ENCODE measurements around the gene WDR53. TPM values are rescaled to one million over a fixed set of nuclear protein-coding genes. Genes with fewer than 3 reads are reported as not detected.

Gene WDR53
- total and polyA plus RNA-seq, 9 of the 15 experiments (the other 6 are each of a cell fraction or from before 2014, with no cell fraction given), result 13.0 to 34.5 (median 20.9) TPM

- TF ChIP-seq, protein P1, sequence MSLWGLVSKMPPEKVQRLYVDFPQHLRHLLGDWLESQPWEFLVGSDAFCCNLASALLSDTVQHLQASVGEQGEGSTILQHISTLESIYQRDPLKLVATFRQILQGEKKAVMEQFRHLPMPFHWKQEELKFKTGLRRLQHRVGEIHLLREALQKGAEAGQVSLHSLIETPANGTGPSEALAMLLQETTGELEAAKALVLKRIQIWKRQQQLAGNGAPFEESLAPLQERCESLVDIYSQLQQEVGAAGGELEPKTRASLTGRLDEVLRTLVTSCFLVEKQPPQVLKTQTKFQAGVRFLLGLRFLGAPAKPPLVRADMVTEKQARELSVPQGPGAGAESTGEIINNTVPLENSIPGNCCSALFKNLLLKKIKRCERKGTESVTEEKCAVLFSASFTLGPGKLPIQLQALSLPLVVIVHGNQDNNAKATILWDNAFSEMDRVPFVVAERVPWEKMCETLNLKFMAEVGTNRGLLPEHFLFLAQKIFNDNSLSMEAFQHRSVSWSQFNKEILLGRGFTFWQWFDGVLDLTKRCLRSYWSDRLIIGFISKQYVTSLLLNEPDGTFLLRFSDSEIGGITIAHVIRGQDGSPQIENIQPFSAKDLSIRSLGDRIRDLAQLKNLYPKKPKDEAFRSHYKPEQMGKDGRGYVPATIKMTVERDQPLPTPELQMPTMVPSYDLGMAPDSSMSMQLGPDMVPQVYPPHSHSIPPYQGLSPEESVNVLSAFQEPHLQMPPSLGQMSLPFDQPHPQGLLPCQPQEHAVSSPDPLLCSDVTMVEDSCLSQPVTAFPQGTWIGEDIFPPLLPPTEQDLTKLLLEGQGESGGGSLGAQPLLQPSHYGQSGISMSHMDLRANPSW (CRISPR knock-in tag; IDR thresholded peaks at IDR 0.05), result no peak
- TF ChIP-seq HNRNPUL1 (IDR thresholded peaks at IDR 0.05; ENCODE audit: low read length) (no peak), CCAR2 (IDR thresholded peaks at IDR 0.05; ENCODE audit: low read depth, low read length) (no peak), ZNF24 (IDR thresholded peaks at IDR 0.05) (no peak), TRIM24 (IDR thresholded peaks at IDR 0.05) (no peak), TAF9B (IDR thresholded peaks at IDR 0.05; ENCODE audit: partially characterized antibody) (no peak), MTA3 (IDR thresholded peaks at IDR 0.05; ENCODE audit: borderline replicate concordance) (no peak), MEIS2 (IDR thresholded peaks at IDR 0.05; ENCODE audit: partially characterized antibody) (peak; percentile 73), NFIX (CRISPR knock-in tag; IDR thresholded peaks at IDR 0.05; ENCODE audit: low read depth) (no peak), PTBP1 (IDR thresholded peaks at IDR 0.05; ENCODE audit: low read depth, low read length) (no peak)
- TF ChIP-seq, protein P2, sequence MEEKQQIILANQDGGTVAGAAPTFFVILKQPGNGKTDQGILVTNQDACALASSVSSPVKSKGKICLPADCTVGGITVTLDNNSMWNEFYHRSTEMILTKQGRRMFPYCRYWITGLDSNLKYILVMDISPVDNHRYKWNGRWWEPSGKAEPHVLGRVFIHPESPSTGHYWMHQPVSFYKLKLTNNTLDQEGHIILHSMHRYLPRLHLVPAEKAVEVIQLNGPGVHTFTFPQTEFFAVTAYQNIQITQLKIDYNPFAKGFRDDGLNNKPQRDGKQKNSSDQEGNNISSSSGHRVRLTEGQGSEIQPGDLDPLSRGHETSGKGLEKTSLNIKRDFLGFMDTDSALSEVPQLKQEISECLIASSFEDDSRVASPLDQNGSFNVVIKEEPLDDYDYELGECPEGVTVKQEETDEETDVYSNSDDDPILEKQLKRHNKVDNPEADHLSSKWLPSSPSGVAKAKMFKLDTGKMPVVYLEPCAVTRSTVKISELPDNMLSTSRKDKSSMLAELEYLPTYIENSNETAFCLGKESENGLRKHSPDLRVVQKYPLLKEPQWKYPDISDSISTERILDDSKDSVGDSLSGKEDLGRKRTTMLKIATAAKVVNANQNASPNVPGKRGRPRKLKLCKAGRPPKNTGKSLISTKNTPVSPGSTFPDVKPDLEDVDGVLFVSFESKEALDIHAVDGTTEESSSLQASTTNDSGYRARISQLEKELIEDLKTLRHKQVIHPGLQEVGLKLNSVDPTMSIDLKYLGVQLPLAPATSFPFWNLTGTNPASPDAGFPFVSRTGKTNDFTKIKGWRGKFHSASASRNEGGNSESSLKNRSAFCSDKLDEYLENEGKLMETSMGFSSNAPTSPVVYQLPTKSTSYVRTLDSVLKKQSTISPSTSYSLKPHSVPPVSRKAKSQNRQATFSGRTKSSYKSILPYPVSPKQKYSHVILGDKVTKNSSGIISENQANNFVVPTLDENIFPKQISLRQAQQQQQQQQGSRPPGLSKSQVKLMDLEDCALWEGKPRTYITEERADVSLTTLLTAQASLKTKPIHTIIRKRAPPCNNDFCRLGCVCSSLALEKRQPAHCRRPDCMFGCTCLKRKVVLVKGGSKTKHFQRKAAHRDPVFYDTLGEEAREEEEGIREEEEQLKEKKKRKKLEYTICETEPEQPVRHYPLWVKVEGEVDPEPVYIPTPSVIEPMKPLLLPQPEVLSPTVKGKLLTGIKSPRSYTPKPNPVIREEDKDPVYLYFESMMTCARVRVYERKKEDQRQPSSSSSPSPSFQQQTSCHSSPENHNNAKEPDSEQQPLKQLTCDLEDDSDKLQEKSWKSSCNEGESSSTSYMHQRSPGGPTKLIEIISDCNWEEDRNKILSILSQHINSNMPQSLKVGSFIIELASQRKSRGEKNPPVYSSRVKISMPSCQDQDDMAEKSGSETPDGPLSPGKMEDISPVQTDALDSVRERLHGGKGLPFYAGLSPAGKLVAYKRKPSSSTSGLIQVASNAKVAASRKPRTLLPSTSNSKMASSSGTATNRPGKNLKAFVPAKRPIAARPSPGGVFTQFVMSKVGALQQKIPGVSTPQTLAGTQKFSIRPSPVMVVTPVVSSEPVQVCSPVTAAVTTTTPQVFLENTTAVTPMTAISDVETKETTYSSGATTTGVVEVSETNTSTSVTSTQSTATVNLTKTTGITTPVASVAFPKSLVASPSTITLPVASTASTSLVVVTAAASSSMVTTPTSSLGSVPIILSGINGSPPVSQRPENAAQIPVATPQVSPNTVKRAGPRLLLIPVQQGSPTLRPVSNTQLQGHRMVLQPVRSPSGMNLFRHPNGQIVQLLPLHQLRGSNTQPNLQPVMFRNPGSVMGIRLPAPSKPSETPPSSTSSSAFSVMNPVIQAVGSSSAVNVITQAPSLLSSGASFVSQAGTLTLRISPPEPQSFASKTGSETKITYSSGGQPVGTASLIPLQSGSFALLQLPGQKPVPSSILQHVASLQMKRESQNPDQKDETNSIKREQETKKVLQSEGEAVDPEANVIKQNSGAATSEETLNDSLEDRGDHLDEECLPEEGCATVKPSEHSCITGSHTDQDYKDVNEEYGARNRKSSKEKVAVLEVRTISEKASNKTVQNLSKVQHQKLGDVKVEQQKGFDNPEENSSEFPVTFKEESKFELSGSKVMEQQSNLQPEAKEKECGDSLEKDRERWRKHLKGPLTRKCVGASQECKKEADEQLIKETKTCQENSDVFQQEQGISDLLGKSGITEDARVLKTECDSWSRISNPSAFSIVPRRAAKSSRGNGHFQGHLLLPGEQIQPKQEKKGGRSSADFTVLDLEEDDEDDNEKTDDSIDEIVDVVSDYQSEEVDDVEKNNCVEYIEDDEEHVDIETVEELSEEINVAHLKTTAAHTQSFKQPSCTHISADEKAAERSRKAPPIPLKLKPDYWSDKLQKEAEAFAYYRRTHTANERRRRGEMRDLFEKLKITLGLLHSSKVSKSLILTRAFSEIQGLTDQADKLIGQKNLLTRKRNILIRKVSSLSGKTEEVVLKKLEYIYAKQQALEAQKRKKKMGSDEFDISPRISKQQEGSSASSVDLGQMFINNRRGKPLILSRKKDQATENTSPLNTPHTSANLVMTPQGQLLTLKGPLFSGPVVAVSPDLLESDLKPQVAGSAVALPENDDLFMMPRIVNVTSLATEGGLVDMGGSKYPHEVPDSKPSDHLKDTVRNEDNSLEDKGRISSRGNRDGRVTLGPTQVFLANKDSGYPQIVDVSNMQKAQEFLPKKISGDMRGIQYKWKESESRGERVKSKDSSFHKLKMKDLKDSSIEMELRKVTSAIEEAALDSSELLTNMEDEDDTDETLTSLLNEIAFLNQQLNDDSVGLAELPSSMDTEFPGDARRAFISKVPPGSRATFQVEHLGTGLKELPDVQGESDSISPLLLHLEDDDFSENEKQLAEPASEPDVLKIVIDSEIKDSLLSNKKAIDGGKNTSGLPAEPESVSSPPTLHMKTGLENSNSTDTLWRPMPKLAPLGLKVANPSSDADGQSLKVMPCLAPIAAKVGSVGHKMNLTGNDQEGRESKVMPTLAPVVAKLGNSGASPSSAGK (IDR thresholded peaks at IDR 0.05), result no peak
Observed at GRCh38 chr3:196603683-196604082, 35.3 kb upstream of the WDR53 start (continued).
